GM12864 (cell line): Measurements from ENCODE around the gene HNRNPK.

Experiments
- DNase-seq: peaks from one replicate; pipeline ENCODE4 v3.0.0-alpha.2; 2011; ENCODE audit warnings: low read depth
- H3K4me3 ChIP-seq: 2 replicates; pipeline ENCODE4 v1.5.1; 2011; ENCODE audit warnings: mild to moderate bottlenecking, low read depth, low read length, control low read depth
- TF ChIP-seq, protein P1 (sequence below): IDR thresholded peaks from 2 replicates; pipeline ENCODE4 v1.5.1; 2011; ENCODE audit warnings: low read depth, mild to moderate bottlenecking, moderate library complexity, low read length, control low read depth, inconsistent platforms; ENCODE audit errors: missing control alignments

Gene HNRNPK

DNA sequence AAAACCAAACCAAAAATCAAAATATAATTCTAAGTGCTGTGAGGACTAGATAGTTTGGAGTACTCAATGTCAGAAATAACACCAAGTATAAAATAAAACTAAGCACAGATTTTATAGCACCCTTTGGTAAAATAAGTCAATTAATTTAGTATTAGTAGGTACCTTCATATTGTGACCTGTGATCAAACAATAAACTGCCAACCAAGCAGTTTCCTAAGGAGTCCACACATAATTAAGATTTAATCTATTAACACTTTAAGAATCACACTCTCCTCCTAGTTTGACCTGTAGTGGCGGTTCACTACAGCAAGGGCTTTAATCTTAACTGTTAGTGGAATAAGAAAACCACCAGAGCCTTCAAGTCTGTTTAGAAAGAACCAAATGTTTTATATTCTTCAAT lies 2.8 kb downstream of the HNRNPK start:
- DNase-seq, result no peak
- H3K4me3 ChIP-seq, result no peak overlapping the region; the same call in 1 of the 2 replicates
- TF ChIP-seq, protein P1, sequence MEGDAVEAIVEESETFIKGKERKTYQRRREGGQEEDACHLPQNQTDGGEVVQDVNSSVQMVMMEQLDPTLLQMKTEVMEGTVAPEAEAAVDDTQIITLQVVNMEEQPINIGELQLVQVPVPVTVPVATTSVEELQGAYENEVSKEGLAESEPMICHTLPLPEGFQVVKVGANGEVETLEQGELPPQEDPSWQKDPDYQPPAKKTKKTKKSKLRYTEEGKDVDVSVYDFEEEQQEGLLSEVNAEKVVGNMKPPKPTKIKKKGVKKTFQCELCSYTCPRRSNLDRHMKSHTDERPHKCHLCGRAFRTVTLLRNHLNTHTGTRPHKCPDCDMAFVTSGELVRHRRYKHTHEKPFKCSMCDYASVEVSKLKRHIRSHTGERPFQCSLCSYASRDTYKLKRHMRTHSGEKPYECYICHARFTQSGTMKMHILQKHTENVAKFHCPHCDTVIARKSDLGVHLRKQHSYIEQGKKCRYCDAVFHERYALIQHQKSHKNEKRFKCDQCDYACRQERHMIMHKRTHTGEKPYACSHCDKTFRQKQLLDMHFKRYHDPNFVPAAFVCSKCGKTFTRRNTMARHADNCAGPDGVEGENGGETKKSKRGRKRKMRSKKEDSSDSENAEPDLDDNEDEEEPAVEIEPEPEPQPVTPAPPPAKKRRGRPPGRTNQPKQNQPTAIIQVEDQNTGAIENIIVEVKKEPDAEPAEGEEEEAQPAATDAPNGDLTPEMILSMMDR, result no peak

DNA sequence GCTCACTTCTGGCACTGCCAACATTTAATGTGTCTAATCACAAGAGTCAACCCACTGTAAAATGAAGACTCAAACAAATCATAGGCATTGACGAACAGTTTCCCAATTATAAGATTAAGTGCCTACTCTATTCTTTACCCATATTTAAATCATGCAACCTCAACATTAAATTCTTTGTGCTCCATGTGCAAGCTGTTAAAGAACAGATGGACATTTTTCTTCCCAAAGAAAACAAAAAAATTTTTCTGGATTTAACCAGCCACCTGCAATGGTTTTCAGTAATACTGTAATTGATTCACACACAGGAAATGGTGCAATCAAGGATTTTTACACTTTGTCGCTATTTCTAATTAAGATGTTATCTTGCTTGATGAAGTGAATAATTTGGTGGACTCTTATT lies 3.6 kb downstream of the HNRNPK start:
- no peak for DNase-seq
- TF ChIP-seq, protein P1, result no peak
- no peak overlapping the region for H3K4me3 ChIP-seq

DNA sequence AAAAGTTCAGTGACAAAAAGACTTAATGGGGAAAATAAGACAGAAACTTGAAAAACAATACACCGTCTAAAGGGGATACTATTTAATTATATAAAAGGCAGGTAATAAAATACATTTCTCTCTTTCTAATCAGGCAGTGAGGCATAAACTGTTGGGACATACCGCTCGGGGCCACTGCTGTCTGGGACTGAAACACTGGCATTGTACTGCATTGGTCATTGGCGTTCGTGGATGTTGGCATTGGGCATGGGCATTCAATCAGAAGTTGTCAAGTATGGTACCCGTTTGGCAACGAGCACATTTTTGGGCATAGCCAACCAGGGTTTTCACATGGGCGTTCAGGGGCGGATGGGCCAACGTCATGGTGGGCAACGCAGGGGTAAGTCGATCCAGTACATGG lies 4.7 kb downstream of the HNRNPK start:
- H3K4me3 ChIP-seq, result no peak overlapping the region
- TF ChIP-seq, protein P1, result no peak
- DNase-seq, result no peak

DNA sequence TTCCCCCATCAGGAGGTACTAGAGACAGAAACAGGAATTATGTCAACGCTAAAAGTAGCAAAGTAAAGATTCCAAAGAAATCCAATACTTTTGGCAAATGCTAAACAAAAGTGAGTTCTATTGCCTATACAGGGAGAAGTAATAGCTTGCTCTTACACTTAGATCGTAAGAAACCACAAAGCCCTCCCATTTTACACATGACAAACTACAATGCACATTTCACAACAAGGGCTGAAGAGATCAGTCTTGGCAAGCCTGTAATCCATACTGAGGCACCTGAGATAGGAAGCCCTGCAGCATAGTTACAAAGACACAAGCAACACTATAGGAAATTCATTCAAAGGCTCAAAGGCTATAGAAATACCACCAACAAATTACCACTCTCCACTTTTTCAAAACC lies 7.7 kb downstream of the HNRNPK start:
- DNase-seq, result no peak
- H3K4me3 ChIP-seq, result no peak overlapping the region
- TF ChIP-seq, protein P1, result no peak

DNA sequence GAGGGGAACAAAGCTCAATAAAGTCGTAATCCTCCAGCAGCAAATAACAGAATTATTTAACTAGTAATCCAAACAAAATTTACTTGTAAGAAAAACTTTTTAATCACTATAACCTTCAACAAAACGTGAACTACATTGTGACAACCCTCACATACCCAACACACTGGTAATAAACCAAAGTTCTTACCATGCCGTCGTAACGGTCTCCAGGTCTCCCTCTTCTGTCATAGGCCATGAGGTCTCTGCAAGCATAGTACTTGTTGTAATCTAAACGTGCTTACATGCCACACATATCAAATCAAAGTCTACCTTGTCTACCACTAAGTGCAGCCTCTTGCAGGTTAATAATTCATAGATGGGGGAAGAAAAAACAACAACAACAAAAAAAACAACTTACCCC lies 8.5 kb downstream of the HNRNPK start:
- no peak for DNase-seq
- TF ChIP-seq, protein P1, result no peak
- no peak overlapping the region for H3K4me3 ChIP-seq

DNA sequence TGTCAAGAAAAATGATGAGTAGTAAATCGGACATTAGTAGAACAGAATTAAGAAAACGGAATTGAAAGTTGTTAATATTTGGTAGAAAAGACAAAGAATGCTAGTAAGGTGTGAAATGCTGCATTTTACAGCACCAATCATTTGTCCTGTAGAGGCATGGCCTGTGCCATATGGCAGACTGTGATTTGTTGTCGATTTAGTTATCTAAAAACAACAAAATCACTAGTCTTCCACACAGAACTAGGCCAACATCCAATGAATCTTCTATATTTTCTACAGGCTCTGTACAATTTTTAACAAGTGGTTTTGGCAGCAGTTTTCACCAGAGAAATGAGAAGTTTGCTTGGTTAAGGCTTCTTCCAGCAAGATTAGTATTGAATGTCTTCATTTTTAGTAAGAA lies 10.4 kb downstream of the HNRNPK start:
- TF ChIP-seq, protein P1, result no peak
- DNase-seq, result no peak
- no peak overlapping the region for H3K4me3 ChIP-seq

DNA sequence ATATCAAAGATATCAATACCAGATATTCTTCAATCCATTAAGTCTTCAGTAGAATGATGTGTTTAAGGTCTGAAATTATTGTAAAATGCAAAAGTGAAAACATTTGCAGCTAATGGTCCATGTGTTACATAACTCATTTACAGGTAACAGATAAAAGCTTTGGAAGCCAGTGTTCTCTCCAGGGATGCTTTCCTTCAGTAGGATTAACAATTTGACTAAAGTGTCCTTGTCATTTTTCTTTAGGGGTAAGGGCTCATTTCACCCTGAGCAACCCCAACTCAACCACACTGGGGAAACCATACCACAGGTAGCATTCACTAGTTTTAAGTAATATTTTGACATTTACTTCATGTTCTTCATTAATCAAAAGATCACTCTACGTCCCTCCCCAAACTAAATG lies 12.9 kb downstream of the HNRNPK start:
- no peak overlapping the region for H3K4me3 ChIP-seq
- TF ChIP-seq, protein P1, result no peak
- DNase-seq, result no peak
